ENCODE results near the gene SARM1.

Gene SARM1

DNA sequence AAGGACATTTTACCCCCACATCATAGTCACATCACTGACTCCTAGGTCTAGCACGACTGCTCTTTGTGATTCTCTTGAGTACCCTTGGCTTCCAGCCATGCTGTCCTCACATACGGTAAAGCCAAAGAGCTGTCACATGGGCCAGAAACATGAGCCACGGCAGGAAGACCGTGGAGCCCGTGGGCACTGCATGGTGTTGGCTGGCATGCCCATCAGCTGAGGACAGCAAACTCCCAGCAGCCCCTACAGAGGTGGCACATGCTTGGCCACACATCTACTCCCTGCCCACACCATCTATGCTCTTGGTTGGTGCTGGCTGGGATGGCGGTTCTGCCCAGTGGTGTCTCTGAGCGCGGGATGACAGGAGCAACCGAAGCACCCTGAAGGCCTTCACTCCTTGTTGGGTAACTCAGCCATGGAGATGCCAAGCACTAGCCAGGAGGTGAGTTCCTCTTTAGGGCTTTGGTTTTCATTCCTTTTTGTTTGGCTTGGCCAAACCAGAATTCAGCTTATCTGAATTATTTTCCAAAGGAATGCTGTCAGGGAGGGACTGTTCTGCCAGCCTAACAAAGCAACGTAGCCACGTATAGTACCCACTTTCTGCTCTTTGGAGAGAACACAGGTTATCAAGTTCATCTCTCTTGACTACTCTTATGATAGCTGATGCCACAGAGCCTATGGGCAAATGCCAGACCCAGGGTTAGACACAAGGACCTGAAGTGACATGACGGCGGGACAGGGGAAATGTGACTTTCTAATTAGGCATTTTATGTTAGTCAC, 25.9 kb upstream of the SARM1 start:
- Histone ChIP-seq H2AFZ (ENCODE audit: low read depth, low read length) (no peak overlapping the region), H3K27me3 (ENCODE audit: insufficient read depth, low read length) (no peaks in the 10 kb centered on the region), H3K36me3 (ENCODE audit: insufficient read depth, low read length) (peaks cover 87% of the 10 kb centered on the region), H3K9me3 (ENCODE audit: low read length) (no peaks in the 10 kb centered on the region), H3K4me1 (ENCODE audit: insufficient read depth, low read length) (peaks cover 25% of the 10 kb centered on the region), H3K4me3 (ENCODE audit: low read length) (no peak overlapping the region)

DNA sequence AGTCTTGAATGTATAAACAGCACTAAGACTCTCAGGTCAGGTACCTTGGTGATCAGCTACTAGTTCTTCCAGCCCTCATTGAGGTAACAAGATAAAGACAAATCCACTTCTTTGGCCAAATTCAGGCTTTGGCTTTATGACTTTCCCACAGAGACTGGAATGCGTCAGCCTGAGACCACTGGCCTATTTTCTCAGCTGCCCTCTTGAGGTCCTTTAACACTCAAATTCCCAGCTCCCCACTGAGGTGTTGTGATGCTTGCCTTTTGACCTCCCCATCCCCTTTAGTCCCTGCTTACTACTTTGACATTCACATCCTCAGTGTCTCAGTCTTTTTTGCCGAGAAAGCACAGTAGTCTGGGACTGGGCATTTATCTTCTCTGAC, 25.3 kb upstream of the SARM1 start:
- H3K36me3 ChIP-seq (ENCODE audit: insufficient read depth, low read length) = peaks cover 87% of the 10 kb centered on the region
- peaks cover 25% of the 10 kb centered on the region for H3K4me1 ChIP-seq (ENCODE audit: insufficient read depth, low read length)
- H3K9me3 ChIP-seq (ENCODE audit: low read length) = no peaks in the 10 kb centered on the region
- no peaks in the 10 kb centered on the region for H3K27me3 ChIP-seq (ENCODE audit: insufficient read depth, low read length)
- no peak overlapping the region for H2AFZ ChIP-seq (ENCODE audit: low read depth, low read length)
- H3K4me3 ChIP-seq (ENCODE audit: low read length) = no peak overlapping the region

DNA sequence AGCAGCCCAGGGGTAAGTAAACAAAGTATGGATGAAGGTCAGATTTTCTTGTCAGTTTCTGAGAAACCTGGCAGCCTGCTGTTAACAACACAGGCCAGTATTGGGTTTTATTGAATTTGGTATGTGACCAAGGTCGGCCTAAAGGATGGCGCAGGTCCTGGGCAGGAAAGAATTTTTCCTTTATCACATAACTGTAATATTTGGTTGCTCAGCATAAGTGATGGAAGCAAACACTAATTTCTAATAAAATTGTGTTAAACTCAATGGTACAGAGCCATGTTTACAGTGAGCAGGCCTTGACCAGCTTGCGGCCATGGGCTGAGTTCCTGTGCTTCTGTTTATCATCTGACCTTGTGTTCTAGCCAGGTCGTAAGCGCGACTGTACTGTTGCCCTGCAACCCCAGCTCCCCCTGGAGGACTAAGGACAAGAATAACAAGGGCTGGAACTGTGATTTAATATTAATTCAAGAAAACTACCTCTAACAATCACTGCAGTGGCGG, 24.7 kb upstream of the SARM1 start:
- no peaks in the 10 kb centered on the region for H3K27me3 ChIP-seq (ENCODE audit: insufficient read depth, low read length)
- peaks cover 25% of the 10 kb centered on the region for H3K4me1 ChIP-seq (ENCODE audit: insufficient read depth, low read length)
- peaks cover 87% of the 10 kb centered on the region for H3K36me3 ChIP-seq (ENCODE audit: insufficient read depth, low read length)

DNA sequence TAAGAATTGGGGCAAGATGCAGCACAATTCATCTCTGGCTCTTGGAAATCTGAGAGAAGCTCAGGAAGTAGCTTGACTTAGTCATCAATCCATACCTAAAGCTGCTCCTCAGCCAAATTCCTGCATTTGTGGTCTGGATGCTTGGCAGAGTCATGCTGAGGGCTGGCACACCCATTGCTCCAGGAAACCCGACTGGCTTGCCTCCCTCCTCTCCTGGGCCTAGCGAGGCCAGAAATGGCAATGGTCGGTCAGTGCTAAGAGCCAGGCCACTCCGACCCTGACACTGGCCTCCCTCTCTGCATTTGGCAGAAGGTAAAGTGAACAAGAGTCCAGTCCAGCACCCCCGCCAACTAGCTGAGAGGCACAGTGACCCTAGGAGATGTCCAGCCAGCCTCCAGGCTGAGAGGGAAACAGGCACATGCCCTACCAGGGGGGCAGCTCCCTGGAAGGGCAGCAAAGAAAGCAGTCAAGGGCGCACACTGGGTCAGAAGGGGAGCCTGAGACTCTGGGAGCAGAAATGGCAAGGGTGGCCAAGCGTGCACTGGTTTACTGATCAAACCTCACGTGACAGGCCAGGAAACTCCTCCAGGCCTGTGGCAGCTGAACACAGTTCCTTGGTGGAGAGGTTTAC, 24.1 kb upstream of the SARM1 start:
- Histone ChIP-seq H3K4me3 (ENCODE audit: low read length) (no peak overlapping the region), H3K27me3 (ENCODE audit: insufficient read depth, low read length) (no peaks in the 10 kb centered on the region), H3K36me3 (ENCODE audit: insufficient read depth, low read length) (peaks cover 84% of the 10 kb centered on the region), H3K9me3 (ENCODE audit: low read length) (no peaks in the 10 kb centered on the region), H3K4me1 (ENCODE audit: insufficient read depth, low read length) (peaks cover 25% of the 10 kb centered on the region), H2AFZ (ENCODE audit: low read depth, low read length) (no peak overlapping the region)

More for the DNA sequence above, 24.7 kb upstream of the SARM1 start:
- Histone ChIP-seq H3K9me3 (ENCODE audit: low read length) (no peaks in the 10 kb centered on the region), H2AFZ (ENCODE audit: low read depth, low read length) (no peak overlapping the region), H3K4me3 (ENCODE audit: low read length) (no peak overlapping the region)

DNA sequence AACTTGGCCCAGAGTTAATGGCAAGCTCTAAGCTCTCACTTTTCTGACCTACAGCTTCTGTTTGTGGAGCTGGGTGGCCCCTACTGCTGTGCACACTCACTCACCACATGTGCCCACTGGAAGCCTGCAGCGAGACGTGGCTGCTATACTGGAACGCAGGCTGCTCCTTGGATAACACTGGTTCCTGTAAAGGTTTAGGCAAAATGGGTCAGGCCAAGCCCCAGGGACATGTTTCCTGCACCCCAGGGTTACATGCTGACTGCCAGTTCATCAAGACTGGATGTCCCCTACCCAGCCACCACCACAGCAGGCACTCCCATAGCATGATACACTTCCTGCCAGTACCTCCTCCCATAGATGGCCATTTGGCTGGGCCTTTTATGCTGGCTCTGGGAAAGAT, 22.5 kb upstream of the SARM1 start:
- Histone ChIP-seq H3K4me1 (ENCODE audit: insufficient read depth, low read length) (peaks cover 25% of the 10 kb centered on the region), H3K36me3 (ENCODE audit: insufficient read depth, low read length) (peaks cover 83% of the 10 kb centered on the region), H2AFZ (ENCODE audit: low read depth, low read length) (no peak overlapping the region), H3K4me3 (ENCODE audit: low read length) (no peak overlapping the region), H3K27me3 (ENCODE audit: insufficient read depth, low read length) (no peaks in the 10 kb centered on the region), H3K9me3 (ENCODE audit: low read length) (no peaks in the 10 kb centered on the region)

DNA sequence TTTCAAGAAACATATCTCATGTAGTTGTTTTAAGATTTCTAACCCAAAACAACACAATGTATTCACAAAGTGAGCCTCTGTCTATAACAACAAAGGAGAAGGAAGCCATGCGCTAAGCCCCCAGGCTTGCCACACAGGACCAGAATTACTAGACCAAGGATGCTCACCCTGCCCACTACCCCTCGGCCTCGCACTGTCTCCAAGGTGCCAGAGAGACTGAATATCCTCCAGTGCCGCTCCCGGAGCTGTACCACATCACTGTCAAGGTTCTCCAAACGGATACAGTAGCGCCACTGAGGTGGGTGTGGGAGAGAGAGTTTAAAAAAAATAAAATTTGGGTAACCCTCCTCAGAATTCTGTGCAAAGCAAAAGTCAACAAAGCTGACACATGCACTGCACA, 21.2 kb upstream of the SARM1 start:
- no peak overlapping the region for H2AFZ ChIP-seq (ENCODE audit: low read depth, low read length)
- peaks cover 84% of the 10 kb centered on the region for H3K36me3 ChIP-seq (ENCODE audit: insufficient read depth, low read length)
- no peaks in the 10 kb centered on the region for H3K9me3 ChIP-seq (ENCODE audit: low read length)
- H3K4me1 ChIP-seq (ENCODE audit: insufficient read depth, low read length) = peaks cover 24% of the 10 kb centered on the region
- no peak overlapping the region for H3K4me3 ChIP-seq (ENCODE audit: low read length)
- H3K27me3 ChIP-seq (ENCODE audit: insufficient read depth, low read length) = no peaks in the 10 kb centered on the region

DNA sequence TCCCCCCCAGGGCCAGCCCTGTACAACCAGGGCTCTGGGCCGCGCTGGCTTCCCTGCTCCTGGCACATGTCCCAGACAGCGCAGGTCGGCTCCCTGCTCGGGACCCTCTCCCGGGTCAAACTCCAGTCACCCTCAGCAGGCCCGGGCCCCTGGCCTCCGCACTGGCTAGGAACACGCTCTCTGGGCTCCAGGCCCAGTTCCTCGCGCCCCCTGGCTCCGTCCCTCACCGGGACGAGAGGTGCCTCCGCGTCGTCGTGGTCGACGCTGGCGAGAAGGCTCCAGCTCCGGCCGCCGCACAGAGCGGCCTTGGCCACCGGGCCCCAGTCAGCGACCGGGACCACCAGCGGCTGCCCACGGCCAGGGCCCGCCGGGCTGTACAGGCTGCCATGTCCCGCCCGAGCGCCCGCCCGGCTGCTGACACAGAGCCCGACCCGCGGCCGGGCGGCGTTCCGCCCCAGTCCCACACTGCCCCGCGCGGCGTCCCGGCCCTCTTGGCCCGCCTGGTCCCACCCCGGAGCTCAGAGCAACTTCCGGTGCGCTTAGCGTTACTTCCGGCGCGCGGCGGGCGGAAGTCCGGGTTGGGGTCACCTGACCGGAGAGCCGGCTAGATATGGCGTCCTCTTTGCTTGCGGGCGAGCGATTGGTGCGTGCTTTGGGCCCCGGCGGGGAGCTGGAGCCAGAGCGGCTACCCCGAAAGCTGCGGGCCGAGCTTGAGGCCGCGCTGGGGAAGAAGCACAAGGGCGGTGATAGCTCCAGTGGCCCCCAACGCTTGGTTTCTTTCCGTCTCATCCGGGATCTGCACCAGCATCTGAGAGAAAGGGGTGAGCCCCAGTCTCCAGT, 14.2 kb upstream of the SARM1 start, which contains the start of gene POLDIP2:
Gene POLDIP2, minus strand, starts transcription at position 467 of the 840 bp plus-strand sequence. Its CDS starts 79 bp downstream, at position 388.
- Histone ChIP-seq H2AFZ (ENCODE audit: low read depth, low read length) (peak within 1 kb of the TSS; percentile 89), H3K27me3 (ENCODE audit: insufficient read depth, low read length) (no peaks in the 10 kb centered on the region), H3K9me3 (ENCODE audit: low read length) (no peaks in the 10 kb centered on the region), H3K4me3 (ENCODE audit: low read length) (peak within 1 kb of the TSS; percentile 94), H3K4me1 (ENCODE audit: insufficient read depth, low read length) (peaks cover 21% of the 10 kb centered on the region), H3K36me3 (ENCODE audit: insufficient read depth, low read length) (peaks cover 62% of the 10 kb centered on the region)

DNA sequence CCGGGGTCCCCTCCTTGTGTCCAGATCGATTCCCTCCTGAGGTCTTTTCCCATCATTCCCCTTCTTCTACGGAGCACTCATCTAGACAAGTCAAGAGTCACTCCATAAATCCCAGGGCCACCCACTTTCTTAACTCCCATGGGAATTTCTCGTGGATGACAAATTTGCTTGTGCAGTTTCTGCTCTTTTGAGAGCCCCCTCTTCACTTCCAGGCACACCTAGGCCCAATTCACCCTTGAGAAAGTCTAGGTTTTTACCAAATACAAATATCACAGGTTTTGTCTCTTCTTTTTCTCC, 13.6 kb upstream of the SARM1 start:
- Histone ChIP-seq H3K36me3 (ENCODE audit: insufficient read depth, low read length) (peaks cover 63% of the 10 kb centered on the region), H3K27me3 (ENCODE audit: insufficient read depth, low read length) (no peaks in the 10 kb centered on the region), H2AFZ (ENCODE audit: low read depth, low read length) (peak overlapping the region; percentile 6), H3K4me1 (ENCODE audit: insufficient read depth, low read length) (peaks cover 21% of the 10 kb centered on the region), H3K4me3 (ENCODE audit: low read length) (peak overlapping the region; percentile 94), H3K9me3 (ENCODE audit: low read length) (no peaks in the 10 kb centered on the region)

DNA sequence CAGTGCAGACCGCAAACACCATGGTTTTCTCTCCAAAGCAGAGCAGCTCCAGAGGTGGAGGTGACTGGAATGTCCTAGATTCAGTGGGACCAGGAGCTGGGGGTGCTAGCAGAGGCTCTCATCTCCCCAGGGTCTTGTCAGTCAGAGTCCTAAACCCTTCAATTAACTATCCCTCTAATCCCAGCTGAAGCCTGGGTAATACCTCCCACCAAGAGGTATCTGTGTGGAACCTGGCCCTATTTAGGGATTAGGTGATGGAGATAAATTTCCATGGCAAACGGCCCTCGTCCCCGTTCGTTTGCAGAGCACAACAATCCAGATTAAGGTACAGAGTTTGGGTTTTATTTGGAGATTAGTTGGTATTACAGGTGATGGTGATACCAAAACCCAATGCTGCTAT, 8.3 kb upstream of the SARM1 start:
- no peaks in the 10 kb centered on the region for H3K9me3 ChIP-seq (ENCODE audit: low read length)
- H3K36me3 ChIP-seq (ENCODE audit: insufficient read depth, low read length) = peaks cover 52% of the 10 kb centered on the region
- no peak overlapping the region for H3K4me3 ChIP-seq (ENCODE audit: low read length)
- no peak overlapping the region for H2AFZ ChIP-seq (ENCODE audit: low read depth, low read length)
- no peaks in the 10 kb centered on the region for H3K27me3 ChIP-seq (ENCODE audit: insufficient read depth, low read length)
- H3K4me1 ChIP-seq (ENCODE audit: insufficient read depth, low read length) = peaks cover 6% of the 10 kb centered on the region

DNA sequence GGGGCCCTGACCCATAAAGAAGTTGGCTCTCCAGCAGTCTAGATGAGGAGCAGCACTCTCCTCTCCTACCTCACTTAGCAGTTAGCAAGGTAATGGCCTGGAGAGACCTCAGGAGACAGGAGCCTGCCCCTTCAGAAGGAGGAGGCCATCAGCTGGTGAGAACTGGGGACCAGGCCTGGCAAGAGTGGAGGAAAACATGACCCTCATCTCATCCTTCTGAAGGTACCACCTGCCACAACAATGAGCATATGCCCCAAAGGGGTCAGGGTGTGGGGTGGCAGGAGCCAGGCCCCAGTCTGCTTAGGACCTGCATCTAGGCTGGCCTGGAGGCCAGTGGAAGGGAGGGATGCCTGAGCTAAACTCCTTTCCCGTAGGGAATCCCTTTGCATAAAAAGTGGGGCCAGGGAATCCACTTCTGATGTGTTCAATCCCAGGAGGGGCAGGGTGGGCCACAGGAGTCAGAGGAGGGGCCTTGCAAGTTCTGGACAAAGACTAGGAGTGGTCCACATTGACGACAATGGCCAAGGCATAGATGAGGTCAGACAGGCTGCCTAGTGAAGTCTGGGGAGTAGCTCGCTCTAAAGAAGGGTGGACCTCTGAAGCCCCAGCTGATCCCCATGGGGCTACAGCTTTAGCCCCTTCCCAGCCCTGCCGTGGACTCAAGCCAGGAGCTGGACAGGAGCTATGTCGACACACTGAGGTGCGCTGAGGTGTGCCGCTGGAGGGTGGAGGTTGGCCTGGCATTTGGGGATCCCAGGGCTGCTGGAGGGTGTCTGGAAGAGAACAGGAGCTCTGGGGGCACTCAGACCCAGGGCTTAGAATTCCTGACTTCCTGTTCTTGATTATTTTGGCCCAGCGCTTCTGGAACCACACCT, 7.5 kb upstream of the SARM1 start:
- H3K27me3 ChIP-seq (ENCODE audit: insufficient read depth, low read length) = no peaks in the 10 kb centered on the region
- no peaks in the 10 kb centered on the region for H3K4me1 ChIP-seq (ENCODE audit: insufficient read depth, low read length)
- no peak overlapping the region for H3K4me3 ChIP-seq (ENCODE audit: low read length)
- peaks cover 47% of the 10 kb centered on the region for H3K36me3 ChIP-seq (ENCODE audit: insufficient read depth, low read length)
- H2AFZ ChIP-seq (ENCODE audit: low read depth, low read length) = no peak overlapping the region
- no peaks in the 10 kb centered on the region for H3K9me3 ChIP-seq (ENCODE audit: low read length)

DNA sequence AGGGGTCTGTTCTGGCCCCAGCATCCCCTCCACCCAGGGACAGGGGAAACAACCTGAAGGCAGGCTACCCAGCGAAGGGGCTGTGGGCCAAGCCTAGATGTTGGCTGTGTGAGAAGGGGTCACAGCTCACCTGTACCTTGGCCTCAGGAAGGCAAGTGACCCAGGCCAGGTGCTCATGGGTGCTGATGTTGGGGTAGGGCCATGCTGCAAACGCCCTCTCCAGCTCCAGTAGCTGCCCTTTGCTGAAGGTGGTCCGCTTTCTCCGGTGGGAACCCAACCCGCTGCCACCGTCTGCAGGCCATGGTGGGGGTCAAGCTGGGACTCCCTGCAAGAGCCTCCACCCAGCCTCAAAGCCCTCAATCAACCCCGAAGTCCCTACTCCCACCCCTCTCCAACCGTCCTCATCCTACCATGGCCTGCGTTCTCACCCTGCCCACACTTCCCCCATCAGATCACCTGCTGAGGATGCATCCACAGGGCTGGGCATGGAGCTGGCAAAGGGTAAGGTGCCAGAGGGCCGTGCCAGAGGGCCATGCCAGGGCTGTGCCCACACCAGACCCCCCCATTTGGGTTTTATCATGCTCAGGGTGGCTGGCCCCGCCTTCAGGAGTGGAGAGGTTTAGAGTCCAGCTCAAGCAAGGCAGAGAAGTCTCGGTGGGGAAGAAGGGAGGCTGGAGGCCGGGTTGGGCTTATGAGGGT, 6.7 kb upstream of the SARM1 start, which contains the start of gene SEBOX:
Gene SEBOX, minus strand, starts transcription at position 535 of the 699 bp plus-strand sequence. Its CDS starts 48 bp downstream, at position 487.
- Histone ChIP-seq H3K4me3 (ENCODE audit: low read length) (no peak within 1 kb of the TSS), H3K4me1 (ENCODE audit: insufficient read depth, low read length) (peaks cover 3% of the 10 kb centered on the region), H3K27me3 (ENCODE audit: insufficient read depth, low read length) (no peaks in the 10 kb centered on the region), H3K36me3 (ENCODE audit: insufficient read depth, low read length) (peaks cover 41% of the 10 kb centered on the region), H2AFZ (ENCODE audit: low read depth, low read length) (no peak within 1 kb of the TSS), H3K9me3 (ENCODE audit: low read length) (no peaks in the 10 kb centered on the region)

DNA sequence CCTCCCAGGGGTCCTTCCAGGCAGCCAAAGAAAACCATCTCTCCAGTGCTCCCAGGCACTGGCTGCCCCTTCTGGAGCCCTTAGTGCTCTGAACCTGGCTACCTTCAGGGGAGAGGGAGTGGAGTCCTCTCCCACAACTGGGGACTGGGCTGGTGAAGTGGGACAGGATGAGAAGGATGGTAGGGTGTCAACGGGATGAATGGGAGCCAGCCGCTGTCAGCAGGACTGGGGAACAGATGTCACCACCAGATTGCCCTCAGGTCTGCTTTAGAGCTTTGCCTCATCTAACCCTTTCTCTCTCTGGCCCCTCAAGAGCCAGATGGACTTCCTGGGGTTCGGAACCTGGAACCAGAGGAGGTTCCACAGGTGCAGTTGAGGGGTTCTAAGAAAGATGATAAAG, 6.0 kb upstream of the SARM1 start:
- Histone ChIP-seq H2AFZ (ENCODE audit: low read depth, low read length) (no peak overlapping the region), H3K36me3 (ENCODE audit: insufficient read depth, low read length) (peaks cover 35% of the 10 kb centered on the region), H3K4me3 (ENCODE audit: low read length) (no peak overlapping the region), H3K4me1 (ENCODE audit: insufficient read depth, low read length) (peaks cover 10% of the 10 kb centered on the region), H3K9me3 (ENCODE audit: low read length) (no peaks in the 10 kb centered on the region), H3K27me3 (ENCODE audit: insufficient read depth, low read length) (no peaks in the 10 kb centered on the region)
